Immature natural killer cell (primary cell): ENCODE results near the gene FBXW4. TPM values are rescaled to one million over a fixed set of nuclear protein-coding genes. Genes with fewer than 3 reads are reported as not detected.

Experiments used
- DNase-seq, 3 donors: peaks; one replicate each; pipeline ENCODE4 v3.0.0; 2022; ENCODE audit warnings: mixed read lengths in 1 of 3
- H3K27ac Mint-ChIP-seq, 6 donors: one replicate each; pipeline ENCODE4 v1.8.0; 2020; ENCODE audit warnings: mixed read lengths in 6 of 6, mild to moderate bottlenecking in 5 of 6, inconsistent platforms in 4 of 6, moderate library complexity in 3 of 6
- H3K27me3 Mint-ChIP-seq, 3 donors: one replicate each; pipeline ENCODE4 v1.8.0; 2020 to 2021; ENCODE audit warnings: low read depth in 3 of 3, mild to moderate bottlenecking in 3 of 3, mixed read lengths in 3 of 3, moderate library complexity in 3 of 3, inconsistent platforms in 1 of 3
- H3K36me3 Mint-ChIP-seq, 3 donors: one replicate each; pipeline ENCODE4 v1.8.0; 2020; ENCODE audit warnings: mixed read lengths in 3 of 3, inconsistent platforms in 2 of 3, mild to moderate bottlenecking in 2 of 3
- H3K4me1 Mint-ChIP-seq, 2 donors: one replicate each; pipeline ENCODE4 v1.8.0; 2020; ENCODE audit warnings: inconsistent platforms in 2 of 2, mild to moderate bottlenecking in 2 of 2, mixed read lengths in 2 of 2, moderate library complexity in 1 of 2
- H3K4me3 Mint-ChIP-seq, 5 donors: one replicate each; pipeline ENCODE4 v1.8.0; 2020; ENCODE audit warnings: mild to moderate bottlenecking in 5 of 5, mixed read lengths in 5 of 5, inconsistent platforms in 3 of 5, moderate library complexity in 3 of 5
- H3K9me3 Mint-ChIP-seq, 6 donors: one replicate each; pipeline ENCODE4 v1.8.0; 2020; ENCODE audit warnings: mild to moderate bottlenecking in 6 of 6, mixed read lengths in 6 of 6, inconsistent platforms in 4 of 6, moderate library complexity in 3 of 6
- polyA plus RNA-seq, 3 donors: library from polyadenylated mRNA; unstranded; fragments of 300-500 nt; fragmentation: Illumina TruSeq; gene quantifications; one replicate each; pipeline ENCODE4 v1.2.3, GENCODE V29; 2021

FBXW4 gene
- polyA plus RNA-seq, 3 donors from 2014 or later, result 3.8 to 9.7 (median 6.1) TPM

DNA sequence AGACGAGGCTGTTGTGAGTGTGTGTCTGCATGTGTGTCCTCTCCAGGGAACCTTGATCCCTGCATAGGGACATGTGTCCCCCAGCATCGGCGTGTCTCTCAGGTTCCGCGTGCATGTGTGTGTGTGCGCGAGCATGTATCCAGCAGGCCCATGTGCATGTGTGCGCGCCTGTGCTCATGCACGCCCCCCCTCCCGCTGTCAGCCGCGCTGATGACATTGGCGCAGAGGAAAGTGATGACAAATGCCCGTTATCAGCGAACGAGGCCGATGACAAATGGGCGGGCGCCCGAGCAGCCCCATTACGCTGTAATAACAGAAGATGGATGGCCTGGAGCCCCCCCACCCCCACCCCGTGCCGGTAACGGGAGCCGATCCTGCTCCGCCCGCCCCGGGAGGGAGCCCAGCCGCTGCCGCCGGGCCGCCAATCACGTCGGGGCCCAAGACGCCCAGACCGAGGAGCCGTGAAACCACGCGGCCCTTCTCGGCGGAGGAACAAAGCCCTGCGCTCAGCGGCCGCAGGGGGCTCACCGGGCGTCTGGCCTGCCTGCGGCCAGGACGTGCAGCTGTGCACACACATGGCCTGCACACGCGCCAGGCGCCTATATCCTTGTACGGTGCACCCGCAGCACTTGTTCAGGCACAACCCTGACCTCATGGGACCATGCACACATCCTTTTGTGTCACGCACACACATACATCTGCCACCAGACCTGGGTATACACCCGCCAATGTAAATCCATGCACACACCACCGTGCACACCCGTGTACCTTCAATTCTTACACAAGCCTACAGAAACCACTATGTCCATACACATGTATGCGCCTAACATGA is 128.4 kb downstream of the FBXW4 start:
- Mint-ChIP-seq H3K27ac (no peak overlapping the region), H3K4me3 (peak overlapping the region in 1 of 5 donors; percentile 27), H3K36me3 (peaks cover 0 to 3% (median 0%) of the 10 kb centered on the region in 3 donors), H3K9me3 (no peaks in the 10 kb centered on the region), H3K27me3 (peaks cover 15 to 34% (median 15%) of the 10 kb centered on the region in 3 donors), H3K4me1 (peaks cover 9 to 15% of the 10 kb centered on the region in 2 donors)
- DNase-seq, result no peak

DNA sequence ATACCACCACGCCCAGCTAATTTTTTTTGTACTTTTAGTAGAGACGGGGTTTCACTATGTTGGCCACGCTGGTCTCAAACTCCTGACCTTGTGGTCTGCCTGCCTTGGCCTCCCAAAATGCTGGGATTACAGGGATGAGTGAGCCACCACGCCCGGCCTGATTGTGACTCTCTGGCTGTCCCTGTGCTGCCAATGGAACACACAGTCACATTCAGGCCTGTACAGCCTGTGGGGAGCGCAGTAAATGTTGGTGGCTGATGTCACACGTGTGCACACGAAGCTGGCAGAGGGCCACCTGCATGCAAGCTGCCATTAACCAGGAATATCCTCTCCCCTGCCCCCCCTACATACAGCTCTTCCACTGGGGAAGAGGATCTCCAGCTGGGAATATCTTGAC is 129.0 kb downstream of the FBXW4 start:
- no peak overlapping the region for H3K27ac Mint-ChIP-seq
- H3K4me1 Mint-ChIP-seq, result peaks cover 9 to 13% of the 10 kb centered on the region in 2 donors
- H3K9me3 Mint-ChIP-seq, result no peaks in the 10 kb centered on the region
- H3K27me3 Mint-ChIP-seq, result peaks cover 13 to 34% (median 15%) of the 10 kb centered on the region in 3 donors
- no peak for DNase-seq
- peaks cover 0 to 3% (median 0%) of the 10 kb centered on the region in 3 donors for H3K36me3 Mint-ChIP-seq
- H3K4me3 Mint-ChIP-seq, result no peak overlapping the region

DNA sequence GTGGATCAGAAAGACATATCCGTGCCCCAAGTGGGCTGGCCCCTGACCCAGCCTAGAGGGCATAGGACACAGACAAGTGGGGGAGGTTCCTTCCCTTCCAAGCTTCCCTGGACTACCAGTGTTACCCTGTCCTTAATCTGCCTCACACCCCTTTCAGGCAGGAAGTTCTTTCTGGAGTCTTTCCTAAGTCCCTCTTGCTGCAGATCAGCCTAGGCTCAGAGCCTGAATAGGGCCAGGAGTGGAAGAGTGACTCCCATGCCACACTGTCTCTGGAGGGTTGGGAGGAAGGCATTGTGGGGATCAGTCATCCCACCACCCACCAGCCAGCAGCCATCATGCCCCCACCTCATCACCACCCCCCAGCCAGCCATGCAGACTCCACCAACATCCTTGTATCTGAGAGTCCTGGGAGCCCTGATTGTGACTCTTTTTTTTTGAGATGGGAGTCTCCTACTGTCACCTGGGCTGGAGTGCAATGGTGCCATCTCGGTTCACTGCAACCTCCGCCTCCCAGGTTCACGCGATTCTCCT is 129.5 kb downstream of the FBXW4 start:
- no peak for DNase-seq
- peaks cover 0 to 3% (median 0%) of the 10 kb centered on the region in 3 donors for H3K36me3 Mint-ChIP-seq
- peaks cover 9 to 12% of the 10 kb centered on the region in 2 donors for H3K4me1 Mint-ChIP-seq
- no peak overlapping the region for H3K27ac Mint-ChIP-seq
- H3K9me3 Mint-ChIP-seq, result no peaks in the 10 kb centered on the region
- no peak overlapping the region for H3K4me3 Mint-ChIP-seq
- peaks cover 12 to 35% (median 15%) of the 10 kb centered on the region in 3 donors for H3K27me3 Mint-ChIP-seq

DNA sequence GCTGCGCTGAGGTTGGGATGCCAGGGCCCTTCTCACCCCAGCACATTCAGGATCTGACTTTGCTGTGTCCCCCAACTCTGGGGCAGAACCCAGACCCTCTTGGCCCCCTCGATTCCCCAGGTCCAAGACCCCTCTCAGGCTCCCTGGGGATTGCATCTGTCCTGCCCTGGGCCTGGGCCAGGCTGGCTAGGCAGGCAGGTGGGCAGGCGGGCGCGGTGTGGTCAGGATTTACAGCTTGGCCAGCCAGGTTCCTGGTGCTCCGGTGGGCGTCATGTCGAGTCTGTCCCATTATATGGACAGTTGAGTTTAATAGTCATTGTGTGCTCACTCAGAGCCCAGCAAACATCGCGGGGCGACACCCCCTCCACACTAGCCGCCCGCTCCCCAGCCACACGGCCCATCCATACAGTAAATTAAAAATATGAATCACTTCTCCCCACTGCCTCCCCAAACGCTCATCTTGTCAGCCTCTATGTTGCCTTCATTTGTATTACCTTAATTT is 130.4 kb downstream of the FBXW4 start:
- Mint-ChIP-seq H3K27me3 (peaks cover 14 to 35% (median 15%) of the 10 kb centered on the region in 3 donors), H3K27ac (no peak overlapping the region), H3K4me3 (no peak overlapping the region), H3K9me3 (no peaks in the 10 kb centered on the region), H3K36me3 (peaks cover 0 to 3% (median 0%) of the 10 kb centered on the region in 3 donors), H3K4me1 (peaks cover 9 to 10% of the 10 kb centered on the region in 2 donors)
- DNase-seq, result no peak

DNA sequence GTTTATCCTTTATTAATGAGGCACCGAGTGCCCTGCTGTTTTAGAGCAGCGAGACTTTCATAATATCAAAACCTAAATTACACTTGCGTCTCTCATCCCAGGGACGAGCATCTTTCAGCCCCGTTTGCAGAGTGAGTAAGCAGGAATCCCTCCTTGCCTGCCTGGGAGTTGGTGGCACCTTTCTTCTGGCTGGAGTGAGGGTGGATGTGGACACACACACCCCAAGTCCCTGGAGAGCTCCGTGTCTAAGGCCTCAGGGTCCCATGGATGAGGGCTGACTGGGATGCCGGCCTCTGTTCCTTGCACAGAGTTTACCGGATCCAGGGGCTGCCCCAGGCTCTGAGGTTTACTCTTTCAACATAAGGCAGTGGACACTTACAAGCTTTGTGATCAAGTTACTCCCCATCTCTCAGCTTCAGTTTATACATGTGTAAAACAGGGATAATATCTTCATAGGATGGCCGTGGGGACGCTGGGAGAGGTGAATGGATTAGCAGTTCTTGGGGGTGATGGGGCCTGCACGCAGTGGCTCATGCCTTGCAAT is 131.4 kb downstream of the FBXW4 start:
- H3K4me3 Mint-ChIP-seq, result no peak overlapping the region
- peaks cover 13 to 16% of the 10 kb centered on the region in 2 donors for H3K4me1 Mint-ChIP-seq
- no peak overlapping the region for H3K27ac Mint-ChIP-seq
- peaks cover 0 to 3% (median 0%) of the 10 kb centered on the region in 3 donors for H3K36me3 Mint-ChIP-seq
- H3K27me3 Mint-ChIP-seq, result peaks cover 11 to 29% (median 18%) of the 10 kb centered on the region in 3 donors
- no peaks in the 10 kb centered on the region for H3K9me3 Mint-ChIP-seq
- no peak for DNase-seq

DNA sequence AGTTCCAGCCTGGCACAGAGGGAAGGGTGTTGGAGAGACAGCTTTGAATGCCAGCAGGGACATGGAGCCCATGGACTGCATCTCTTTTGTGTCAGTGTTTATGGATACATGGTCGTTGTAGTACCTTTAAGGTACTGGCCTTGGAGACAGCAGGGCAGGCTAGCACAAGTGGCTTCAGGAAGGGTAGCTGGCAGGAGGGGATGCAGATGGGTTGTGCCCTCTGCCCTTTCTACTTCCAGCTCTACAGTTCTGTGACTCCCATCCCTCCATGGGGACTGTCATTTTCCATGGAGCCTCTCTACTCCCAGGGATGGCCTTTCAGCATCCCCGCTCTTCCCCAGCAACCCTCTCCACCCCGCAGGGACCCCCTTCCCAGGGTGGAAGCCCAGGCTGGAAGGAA is 132.0 kb downstream of the FBXW4 start:
- peaks cover 12 to 23% (median 16%) of the 10 kb centered on the region in 3 donors for H3K27me3 Mint-ChIP-seq
- peaks cover 0 to 3% (median 0%) of the 10 kb centered on the region in 3 donors for H3K36me3 Mint-ChIP-seq
- no peak for DNase-seq

DNA sequence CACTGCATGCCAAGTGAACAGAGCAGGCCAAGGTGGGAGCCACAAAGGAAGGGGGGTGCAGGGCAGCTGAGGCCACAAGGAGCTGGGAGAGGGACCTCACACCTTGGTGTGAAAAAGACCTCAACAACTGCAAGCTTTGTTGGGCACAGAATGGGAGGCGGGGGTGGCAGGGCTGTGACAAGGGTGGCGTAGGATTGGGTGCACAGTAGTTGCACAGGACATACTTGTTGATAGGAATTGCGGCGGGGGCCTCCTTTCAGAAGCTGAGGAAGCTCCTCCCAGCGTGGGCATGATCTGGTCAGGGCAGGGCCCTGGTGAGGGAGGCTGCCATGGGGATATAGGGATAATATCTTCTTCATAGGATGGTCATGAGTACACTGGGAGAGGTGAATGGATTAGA is 132.7 kb downstream of the FBXW4 start:
- no peak for DNase-seq
- Mint-ChIP-seq H3K9me3 (no peaks in the 10 kb centered on the region), H3K36me3 (peaks cover 0 to under 1% (median 0%) of the 10 kb centered on the region in 3 donors), H3K4me3 (peak overlapping the region in 1 of 5 donors; percentile 33), H3K27me3 (peaks cover 14 to 17% (median 14%) of the 10 kb centered on the region in 3 donors), H3K4me1 (peaks cover 23 to 29% of the 10 kb centered on the region in 2 donors), H3K27ac (no peak overlapping the region)

More for the DNA sequence above, 132.0 kb downstream of the FBXW4 start:
- no peaks in the 10 kb centered on the region for H3K9me3 Mint-ChIP-seq
- H3K4me3 Mint-ChIP-seq, result no peak overlapping the region
- peaks cover 18 to 22% of the 10 kb centered on the region in 2 donors for H3K4me1 Mint-ChIP-seq
- no peak overlapping the region for H3K27ac Mint-ChIP-seq

DNA sequence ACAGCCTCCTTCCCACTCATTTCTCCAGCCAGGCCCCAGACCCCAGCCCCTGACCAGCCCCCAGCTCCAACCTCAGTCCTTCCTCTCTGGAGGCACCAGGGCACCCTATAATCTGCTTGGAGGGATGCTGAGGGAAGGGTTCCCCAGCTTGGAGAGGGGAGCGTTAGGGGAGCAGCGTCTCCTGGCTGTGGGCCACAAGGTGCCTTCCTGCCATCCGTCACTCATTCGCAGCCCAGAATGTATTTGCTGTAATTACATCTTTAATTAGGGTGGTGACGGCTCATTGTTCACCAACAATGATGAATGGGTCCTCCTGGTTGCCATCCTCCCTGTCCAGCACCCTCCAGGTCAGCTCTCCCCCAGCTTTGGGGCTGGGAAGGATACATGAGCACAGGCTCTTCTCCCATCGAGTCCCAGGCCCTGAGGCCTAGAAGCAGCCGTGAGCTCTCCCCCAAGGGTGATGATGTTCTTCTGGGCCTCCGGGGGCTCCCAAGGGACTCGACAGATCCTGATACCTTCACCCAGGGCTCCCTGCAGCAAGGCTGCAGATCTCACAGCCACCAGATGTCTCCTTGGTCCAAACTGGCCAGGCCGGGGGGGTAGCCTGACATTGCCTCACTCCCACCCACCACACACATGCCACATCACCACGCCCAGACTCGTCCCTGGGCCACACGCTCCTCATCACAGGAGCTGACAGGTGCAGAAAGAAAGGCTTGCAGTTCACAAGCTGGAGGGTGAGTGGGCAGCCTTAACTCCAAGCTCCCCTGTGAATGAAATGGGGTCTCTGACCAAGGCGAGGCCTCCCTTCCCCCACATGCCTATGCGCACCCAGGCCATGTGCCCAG is 133.7 kb downstream of the FBXW4 start:
- Mint-ChIP-seq H3K36me3 (no peaks in the 10 kb centered on the region), H3K4me1 (peaks cover 20 to 25% of the 10 kb centered on the region in 2 donors), H3K4me3 (no peak overlapping the region), H3K27ac (no peak overlapping the region), H3K9me3 (no peaks in the 10 kb centered on the region), H3K27me3 (peaks cover 12 to 16% (median 14%) of the 10 kb centered on the region in 3 donors)
- no peak for DNase-seq

Other genes with a start within 250 kb of the FBXW4 start
- gene POLL, start 106.9 kb downstream of the FBXW4 start, polyA plus RNA-seq, result 10 to 100 TPM; 11.7 to 15.5 (median 12.2) TPM
- gene DPCD, start 106.8 kb downstream of the FBXW4 start, polyA plus RNA-seq, result 1 to 10 TPM in 2 of 3 donors, not detected in 1; 2.1 to 2.8 TPM
- not detected for gene FGF8, start 80.9 kb upstream of the FBXW4 start, polyA plus RNA-seq
- gene NPM3, start 88.3 kb upstream of the FBXW4 start, polyA plus RNA-seq, result 1 to 10 TPM; 1.5 to 8.8 (median 4.7) TPM
- 10 to 100 TPM; 32.0 to 57.0 (median 46.6) TPM for gene OGA, start 123.3 kb upstream of the FBXW4 start, polyA plus RNA-seq
- not detected for gene KCNIP2, start 148.6 kb upstream of the FBXW4 start, polyA plus RNA-seq